ENCODE results near the gene PITHD1.

Gene PITHD1

DNA sequence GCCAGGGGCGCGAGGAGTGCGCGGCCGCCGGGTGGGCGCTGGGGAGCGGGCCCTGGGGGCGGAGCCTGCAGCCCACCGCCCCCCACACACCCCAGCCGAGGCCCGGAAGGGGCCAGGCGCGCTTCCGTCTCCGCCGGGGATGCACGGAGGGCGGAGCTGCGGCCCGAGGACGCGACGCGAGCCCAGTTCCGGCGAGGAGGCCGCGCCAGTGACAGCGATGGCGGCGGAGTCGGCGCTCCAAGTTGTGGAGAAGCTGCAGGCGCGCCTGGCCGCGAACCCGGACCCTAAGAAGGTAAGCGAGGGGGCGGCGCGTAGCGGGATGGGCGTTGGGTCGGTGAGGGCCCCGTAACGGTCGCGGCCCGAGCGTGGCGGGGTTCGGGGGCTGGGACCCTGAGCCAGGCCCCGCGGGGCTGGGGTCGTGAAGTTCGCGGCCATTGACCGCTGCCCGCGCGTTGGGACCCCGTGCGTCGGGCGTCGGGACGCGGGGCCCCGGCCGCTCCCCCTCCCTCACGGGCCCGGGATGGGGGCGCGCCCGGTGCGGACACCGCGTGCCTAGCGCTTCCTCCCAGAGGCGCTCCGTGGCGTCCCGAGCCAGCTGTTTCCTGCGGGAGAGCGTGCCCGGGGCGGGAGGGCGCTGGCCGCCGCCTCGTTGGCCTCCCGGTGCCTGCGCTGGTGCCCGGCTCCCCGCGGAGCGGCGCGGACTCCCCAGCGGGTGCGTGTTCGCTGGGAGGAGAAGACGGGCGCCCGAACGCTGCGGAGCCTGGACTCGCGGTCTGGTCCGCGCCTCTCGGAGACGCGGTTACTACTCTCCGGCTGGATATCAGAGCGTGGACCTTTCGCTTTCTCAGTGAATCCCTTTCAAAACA, 34.7 kb upstream of the PITHD1 start, which contains the start of gene ELOA:
TSS of gene ELOA (plus strand) at position 185 of the 866 bp plus-strand sequence. CDS start at position 218, 33 bp downstream.
- Histone ChIP-seq H3K9me2 (replicated peaks; ENCODE audit: control insufficient read depth, low read length) (no peaks in the 10 kb centered on the region), H4K20me1 (ENCODE audit: control insufficient read depth, insufficient read depth, low read depth, low read length) (peaks cover 13% of the 10 kb centered on the region; the same call in 1 of the 2 replicates), H3K27me3 (ENCODE audit: control insufficient read depth, low read length) (no peaks in the 10 kb centered on the region), H3K36me3 (ENCODE audit: control insufficient read depth, low read length) (peaks cover 36% of the 10 kb centered on the region), H3K79me2 (ENCODE audit: control insufficient read depth, low read length) (peaks cover 52% of the 10 kb centered on the region), H3F3A (ENCODE audit: control insufficient read depth, insufficient read depth) (peaks cover 17% of the 10 kb centered on the region), H3K4me2 (ENCODE audit: low read length) (peak within 1 kb of the TSS; percentile 88), H3K4me3 (ENCODE audit: low read length) (peak within 1 kb of the TSS; percentile 88), H3K27ac (ENCODE audit: low read depth, low read length) (peak within 1 kb of the TSS; percentile 38), H3K4me1 (ENCODE audit: control insufficient read depth, low read length) (peaks cover 30% of the 10 kb centered on the region), H3K9me3 (ENCODE audit: control insufficient read depth, insufficient read depth, low read length) (no peaks in the 10 kb centered on the region)
- TF ChIP-seq, protein P1, sequence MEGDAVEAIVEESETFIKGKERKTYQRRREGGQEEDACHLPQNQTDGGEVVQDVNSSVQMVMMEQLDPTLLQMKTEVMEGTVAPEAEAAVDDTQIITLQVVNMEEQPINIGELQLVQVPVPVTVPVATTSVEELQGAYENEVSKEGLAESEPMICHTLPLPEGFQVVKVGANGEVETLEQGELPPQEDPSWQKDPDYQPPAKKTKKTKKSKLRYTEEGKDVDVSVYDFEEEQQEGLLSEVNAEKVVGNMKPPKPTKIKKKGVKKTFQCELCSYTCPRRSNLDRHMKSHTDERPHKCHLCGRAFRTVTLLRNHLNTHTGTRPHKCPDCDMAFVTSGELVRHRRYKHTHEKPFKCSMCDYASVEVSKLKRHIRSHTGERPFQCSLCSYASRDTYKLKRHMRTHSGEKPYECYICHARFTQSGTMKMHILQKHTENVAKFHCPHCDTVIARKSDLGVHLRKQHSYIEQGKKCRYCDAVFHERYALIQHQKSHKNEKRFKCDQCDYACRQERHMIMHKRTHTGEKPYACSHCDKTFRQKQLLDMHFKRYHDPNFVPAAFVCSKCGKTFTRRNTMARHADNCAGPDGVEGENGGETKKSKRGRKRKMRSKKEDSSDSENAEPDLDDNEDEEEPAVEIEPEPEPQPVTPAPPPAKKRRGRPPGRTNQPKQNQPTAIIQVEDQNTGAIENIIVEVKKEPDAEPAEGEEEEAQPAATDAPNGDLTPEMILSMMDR (IDR thresholded peaks at IDR 0.05; ENCODE audit: low read depth, low read length, poor library complexity, severe bottlenecking) = no peak
- TF ChIP-seq EZH2phosphoT487 (IDR thresholded peaks at IDR 0.05; ENCODE audit: borderline replicate concordance, low read length) = no peak

DNA sequence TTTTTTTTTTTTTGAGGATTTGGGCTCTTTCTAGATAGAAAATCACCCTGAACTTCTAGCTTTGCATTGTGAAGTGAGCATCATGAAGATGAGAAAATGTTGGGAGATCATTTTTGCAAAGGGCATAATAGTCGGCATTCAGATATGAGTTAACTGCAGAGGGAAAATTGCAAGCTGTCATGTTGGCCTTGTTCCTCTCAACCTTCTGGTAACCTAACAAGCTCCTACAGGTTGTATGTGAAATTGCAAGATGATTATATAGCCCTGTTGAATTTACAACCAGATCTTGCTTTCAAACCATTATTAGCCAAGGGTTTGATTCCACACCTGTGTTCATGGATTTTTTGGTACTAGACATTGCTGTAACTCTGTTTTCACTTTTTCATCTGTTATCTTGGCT, 32.7 kb upstream of the PITHD1 start:
- Histone ChIP-seq H3K79me2 (ENCODE audit: control insufficient read depth, low read length) (peaks cover 62% of the 10 kb centered on the region), H3K27ac (ENCODE audit: low read depth, low read length) (no peak overlapping the region), H3K9me2 (replicated peaks; ENCODE audit: control insufficient read depth, low read length) (no peaks in the 10 kb centered on the region), H3K4me3 (ENCODE audit: low read length) (peak overlapping the region; percentile 88), H3K9me3 (ENCODE audit: control insufficient read depth, insufficient read depth, low read length) (no peaks in the 10 kb centered on the region), H3K36me3 (ENCODE audit: control insufficient read depth, low read length) (peaks cover 51% of the 10 kb centered on the region), H3K4me1 (ENCODE audit: control insufficient read depth, low read length) (peaks cover 30% of the 10 kb centered on the region), H3K4me2 (ENCODE audit: low read length) (peak overlapping the region; percentile 88), H3F3A (ENCODE audit: control insufficient read depth, insufficient read depth) (peaks cover 24% of the 10 kb centered on the region), H4K20me1 (ENCODE audit: control insufficient read depth, insufficient read depth, low read depth, low read length) (peaks cover 13% of the 10 kb centered on the region; the same call in 1 of the 2 replicates), H3K27me3 (ENCODE audit: control insufficient read depth, low read length) (no peaks in the 10 kb centered on the region)
- TF ChIP-seq EZH2phosphoT487 (IDR thresholded peaks at IDR 0.05; ENCODE audit: borderline replicate concordance, low read length) = no peak
- TF ChIP-seq, protein P1 (IDR thresholded peaks at IDR 0.05; ENCODE audit: low read depth, low read length, poor library complexity, severe bottlenecking) = peak; percentile 51

DNA sequence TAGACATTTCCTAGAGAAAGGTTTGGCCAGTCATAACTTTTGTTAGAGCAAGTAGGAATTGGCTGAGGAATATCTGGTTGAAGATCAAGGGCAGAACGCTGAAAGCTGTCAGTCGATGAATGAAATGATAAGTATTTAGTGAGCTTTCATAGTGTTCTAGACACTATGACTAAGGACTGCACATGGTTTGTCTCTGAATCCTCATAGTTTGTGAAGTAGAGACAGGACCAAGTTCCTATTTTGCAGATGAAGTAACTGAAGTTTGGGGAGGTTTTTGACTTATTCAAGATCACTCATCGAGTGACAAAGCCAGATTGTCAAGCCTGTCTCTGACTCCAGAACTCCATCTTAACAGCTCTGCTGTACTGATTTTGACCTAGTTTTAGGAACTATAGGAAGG, 30.2 kb upstream of the PITHD1 start:
- Histone ChIP-seq H3K9me2 (replicated peaks; ENCODE audit: control insufficient read depth, low read length) (no peaks in the 10 kb centered on the region), H3K79me2 (ENCODE audit: control insufficient read depth, low read length) (peaks cover 77% of the 10 kb centered on the region), H3K4me1 (ENCODE audit: control insufficient read depth, low read length) (peaks cover 21% of the 10 kb centered on the region), H3K27me3 (ENCODE audit: control insufficient read depth, low read length) (no peaks in the 10 kb centered on the region), H3F3A (ENCODE audit: control insufficient read depth, insufficient read depth) (peaks cover 15% of the 10 kb centered on the region), H3K36me3 (ENCODE audit: control insufficient read depth, low read length) (peaks cover 76% of the 10 kb centered on the region), H3K4me3 (ENCODE audit: low read length) (no peak overlapping the region), H3K9me3 (ENCODE audit: control insufficient read depth, insufficient read depth, low read length) (no peaks in the 10 kb centered on the region), H3K27ac (ENCODE audit: low read depth, low read length) (no peak overlapping the region), H4K20me1 (ENCODE audit: control insufficient read depth, insufficient read depth, low read depth, low read length) (peaks cover 13% of the 10 kb centered on the region; the same call in 1 of the 2 replicates), H3K4me2 (ENCODE audit: low read length) (no peak overlapping the region)
- TF ChIP-seq, protein P1 (IDR thresholded peaks at IDR 0.05; ENCODE audit: low read depth, low read length, poor library complexity, severe bottlenecking) = no peak
